IMR-90 (cell line): ENCODE measurements around the gene CKS1B. TPM values are rescaled to one million over a fixed set of nuclear protein-coding genes. Genes with fewer than 3 reads are reported as not detected.
A peak's percentile ranks its signal among the peaks of the same experiment; 100 is the strongest.

Experiments used
- ATAC-seq: fragments of 200-7000 bp; cut with Tn5 transposase; 2 replicates; pipeline ENCODE4 v1.9.1; 2020; ENCODE audit warnings: low read depth, mild to moderate bottlenecking, moderate library complexity
- BruUV-seq: library from RNA; stranded (reverse); fragments of 400-500 nt; replicated peaks from 2 replicates; lab custom pipeline; 2021; lab: Mats Ljungman, UMichigan
- CTCF ChIA-PET: fragments of 300-600 bp; formaldehyde crosslinking; extraction: SDS; loops from one replicate; lab custom pipeline; 2021; ENCODE audit warnings: antibody characterized with exemption; lab: Yijun Ruan, JAX
- POLR2A ChIA-PET: fragments of 300-600 bp; sonication (Branson Sonifier 250); formaldehyde crosslinking; loops from one replicate; lab custom pipeline; 2022; ENCODE audit warnings: antibody characterized with exemption; ENCODE audit not compliant: unreplicated experiment; lab: Charles Lee
- DNase-seq: peaks from one replicate; pipeline ENCODE4 v3.0.0; 2013
- H2AFZ ChIP-seq: replicated peaks from 2 replicates; pipeline ENCODE3; 2013; ENCODE audit warnings: low read length, mild to moderate bottlenecking; ENCODE audit not compliant: poor library complexity
- H2AK5ac ChIP-seq: 2 replicates; pipeline ENCODE4 v1.6.1; 2013; ENCODE audit warnings: low read depth, low read length, inconsistent platforms
- H2AK9ac ChIP-seq: replicated peaks from 2 replicates; pipeline ENCODE3; 2013; ENCODE audit warnings: mild to moderate bottlenecking, low read depth, low read length, moderate library complexity; ENCODE audit not compliant: poor library complexity
- H2BK120ac ChIP-seq: 2 replicates; pipeline ENCODE4 v1.6.1; 2013; ENCODE audit warnings: low read depth, low read length, inconsistent platforms
- H2BK15ac ChIP-seq: 3 replicates; pipeline ENCODE4 v1.6.1; 2013; ENCODE audit warnings: low read depth, low read length, inconsistent platforms
- H2BK20ac ChIP-seq: 2 replicates; pipeline ENCODE4 v1.6.1; 2013; ENCODE audit warnings: low read depth, mild to moderate bottlenecking, inconsistent platforms, low read length, moderate library complexity
- H2BK5ac ChIP-seq: 2 replicates; pipeline ENCODE4 v1.6.1; 2013; ENCODE audit warnings: mild to moderate bottlenecking, low read depth, low read length, inconsistent platforms; ENCODE audit not compliant: poor library complexity, severe bottlenecking
- H3K14ac ChIP-seq: replicated peaks from 2 replicates; pipeline ENCODE4 v1.6.1; 2013; ENCODE audit warnings: low read depth, low read length, inconsistent platforms
- H3K18ac ChIP-seq: 2 replicates; pipeline ENCODE4 v1.6.1; 2013; ENCODE audit warnings: low read depth, low read length, control low read depth
- H3K23ac ChIP-seq: 2 replicates; pipeline ENCODE4 v1.6.1; 2013; ENCODE audit warnings: low read depth, low read length, inconsistent platforms
- H3K27ac ChIP-seq: 2 replicates; pipeline ENCODE4 v1.5.1; 2013; ENCODE audit warnings: mild to moderate bottlenecking, control low read depth, low read length; ENCODE audit not compliant: insufficient read depth
- H3K27me3 ChIP-seq: 2 replicates; pipeline ENCODE4 v1.6.1; 2013; ENCODE audit warnings: low read length; ENCODE audit not compliant: control insufficient read depth, insufficient read depth
- H3K36me3 ChIP-seq: 2 replicates; pipeline ENCODE4 v1.6.1; 2013; ENCODE audit warnings: low read length, mixed read lengths; ENCODE audit not compliant: control insufficient read depth, insufficient read depth
- H3K4ac ChIP-seq: 2 replicates; pipeline ENCODE4 v1.6.1; 2013; ENCODE audit warnings: low read depth, low read length, inconsistent platforms
- H3K4me1 ChIP-seq: 2 replicates; pipeline ENCODE4 v1.6.1; 2013; ENCODE audit warnings: low read length, mixed read lengths; ENCODE audit not compliant: control insufficient read depth, insufficient read depth
- H3K4me2 ChIP-seq: 2 replicates; pipeline ENCODE4 v1.6.1; 2013; ENCODE audit warnings: low read depth, mild to moderate bottlenecking, control low read depth, low read length, moderate library complexity
- H3K4me3 ChIP-seq: 2 replicates; pipeline ENCODE4 v1.5.1; 2013; ENCODE audit warnings: low read depth, mild to moderate bottlenecking, control low read depth, low read length, moderate library complexity; ENCODE audit not compliant: insufficient read depth
- H3K56ac ChIP-seq: 2 replicates; pipeline ENCODE4 v1.6.1; 2013; ENCODE audit warnings: low read length, inconsistent platforms; ENCODE audit not compliant: insufficient read depth; ENCODE audit errors: extremely low read depth
- H3K79me1 ChIP-seq, 2 experiments: 2 replicates each; pipeline ENCODE4 v1.6.1; 2013; ENCODE audit warnings: low read length in 2 of 2, inconsistent platforms in 1 of 2, low read depth in 1 of 2
- H3K9ac ChIP-seq: 2 replicates; pipeline ENCODE4 v1.6.1; 2013; ENCODE audit warnings: low read depth, low read length, control low read depth
- H3K9me1 ChIP-seq: 2 replicates; pipeline ENCODE4 v1.6.1; 2013; ENCODE audit warnings: low read length, inconsistent platforms; ENCODE audit not compliant: insufficient read depth
- H3K9me3 ChIP-seq: 2 replicates; pipeline ENCODE4 v1.6.1; 2013; ENCODE audit warnings: low read length; ENCODE audit not compliant: control insufficient read depth, insufficient read depth
- H4K20me1 ChIP-seq: 2 replicates; pipeline ENCODE4 v1.6.1; 2013; ENCODE audit warnings: low read length, inconsistent platforms; ENCODE audit not compliant: insufficient read depth
- H4K5ac ChIP-seq: 2 replicates; pipeline ENCODE4 v1.6.1; 2013; ENCODE audit warnings: mild to moderate bottlenecking, low read depth, low read length, control low read depth
- H4K8ac ChIP-seq, 2 experiments: 2 replicates each; pipeline ENCODE4 v1.6.1; 2013; ENCODE audit warnings: low read depth in 2 of 2, low read length in 2 of 2, control low read depth in 1 of 2, inconsistent platforms in 1 of 2
- H4K91ac ChIP-seq: 2 replicates; pipeline ENCODE4 v1.6.1; 2013; ENCODE audit warnings: low read depth, low read length, inconsistent platforms; ENCODE audit not compliant: insufficient read depth
- CHD1 ChIP-seq: IDR thresholded peaks from 2 replicates; pipeline ENCODE4 v1.6.1; 2012; ENCODE audit warnings: low read depth, low read length, improper control_type of control experiment
- CTCF ChIP-seq: conservative IDR thresholded peaks from 2 replicates; pipeline ENCODE4 v1.5.1; 2012; ENCODE audit warnings: mild to moderate bottlenecking, low read depth, low read length, improper control_type of control experiment
- ELK1 ChIP-seq: fragments of 150-350 bp; IDR thresholded peaks from 2 replicates; pipeline ENCODE4 v1.6.1; 2016; ENCODE audit warnings: low read depth, mild to moderate bottlenecking, low read length, moderate library complexity, borderline replicate concordance
- NFE2L2 ChIP-seq: fragments of 150-350 bp; IDR thresholded peaks from 2 replicates; pipeline ENCODE4 v1.6.1; 2016; ENCODE audit warnings: low read depth, mild to moderate bottlenecking, low read length
- POLR2A ChIP-seq: IDR thresholded peaks from 2 replicates; pipeline ENCODE4 v1.6.1; 2012; ENCODE audit warnings: mild to moderate bottlenecking, low read depth, low read length
- RAD21 ChIP-seq: IDR thresholded peaks from 2 replicates; pipeline ENCODE4 v1.6.1; 2012; ENCODE audit warnings: low read length, improper control_type of control experiment
- RCOR1 ChIP-seq: IDR thresholded peaks from 2 replicates; pipeline ENCODE4 v1.6.1; 2012; ENCODE audit warnings: mild to moderate bottlenecking, low read length, improper control_type of control experiment; ENCODE audit not compliant: insufficient replicate concordance
- WGBS, 2 experiments: methylation state at CpG; one replicate each; pipeline versions ENCODE4 v1.1.5 to v1.1.7; 2013; ENCODE audit warnings: missing lambda C conversion rate in 2 of 2; ENCODE audit not compliant: insufficient read length in 1 of 2; ENCODE audit errors: extremely low coverage in 2 of 2; 5-methylcytosine and 5-hydroxymethylcytosine counted together
- dilution Hi-C: fragments of 300-500 bp; cut with HindIII; formaldehyde crosslinking; loops from one replicate; pipeline ENCODE4 v1.14.3; 2018; ENCODE audit warnings: low sequenced_read_pairs; ENCODE audit not compliant: unreplicated experiment
- in situ Hi-C: fragments of 300-500 bp; cut with MboI; formaldehyde crosslinking; loops from 3 replicates; pipeline ENCODE4 v1.14.3; 2019; ENCODE audit warnings: low sequenced_read_pairs, inconsistent platforms, mixed read lengths
- intact Hi-C: fragments of 100-400 bp; cut with micrococcal nuclease; formaldehyde crosslinking; loops from 2 replicates; pipeline ENCODE4 v1.10.0; 2022
- polyA plus RNA-seq, 3 experiments: library from polyadenylated mRNA; depleted of rRNA; stranded (reverse); fragments of >200 nt; gene quantifications; 2 replicates each; pipeline ENCODE4 v1.2.3, GENCODE V29; 2012; ENCODE audit warnings: low replicate concordance in 1 of 3
- total RNA-seq: library from RNA; depleted of rRNA; stranded (reverse); fragments of >200 nt; gene quantifications from 2 replicates; pipeline ENCODE4 v1.2.3, GENCODE V29; 2012

CKS1B gene
- total and polyA plus RNA-seq, 2 of the 4 experiments (the other 2 are of a cell fraction) = 140 to 195 TPM

- Histone ChIP-seq H2AK9ac (peak overlapping the region; percentile 13), H4K5ac (no peak overlapping the region), H3K79me1 (peaks cover 0 to 14% of the 10 kb centered on the region in 2 experiments; a peak in 2 of 4 replicates), H4K91ac (no peak overlapping the region), H3K27me3 (no peaks in the 10 kb centered on the region), H3K56ac (no peak overlapping the region), H4K20me1 (peaks cover 15% of the 10 kb centered on the region), H2BK5ac (no peak overlapping the region), H3K18ac (no peak overlapping the region), H3K9ac (no peak overlapping the region), H2BK20ac (no peak overlapping the region), H3K9me1 (peaks cover 2% of the 10 kb centered on the region; the same call in 1 of the 2 replicates), H2BK15ac (no peak overlapping the region), H3K4me2 (no peak overlapping the region), H2BK120ac (no peak overlapping the region), H3K4me3 (no peak overlapping the region), H3K4me1 (peaks cover 9% of the 10 kb centered on the region; the same call in 1 of the 2 replicates), H3K9me3 (no peaks in the 10 kb centered on the region), H3K23ac (no peak overlapping the region), H4K8ac (no peak overlapping the region), H2AFZ (no peak overlapping the region), H2AK5ac (no peak overlapping the region), H3K4ac (no peak overlapping the region), H3K27ac (no peak overlapping the region), H3K14ac (no peak overlapping the region), H3K36me3 (peaks cover 22% of the 10 kb centered on the region)
- DNase-seq (no peak), ATAC-seq (no peak)
- dilution Hi-C loops (no loop called here), intact Hi-C loops (no loop called here), in situ Hi-C loops (no loop called here)
- no TSS peak for BruUV-seq
- 90% methylated on average over 9 of the region's 31 CpGs; no CpG with 5 or more reads in 1 of the 2 experiments for WGBS, 2 experiments
- ChIA-PET CTCF (interaction anchor here (1.0 kb wide), 1 partner anchor 43 kb away, joined by 3 read pairs; no protein-coding TSS in a partner anchor), POLR2A (interaction anchor here (0.6 kb wide), 1 partner anchor 457 kb away, joined by 13 read pairs; the partner anchor contains the start of gene UBE2Q1)
- TF ChIP-seq CHD1 (no peak), RAD21 (no peak), ELK1 (no peak), RCOR1 (no peak), CTCF (no peak), POLR2A (no peak), NFE2L2 (no peak)
Measured at GRCh38 chr1:155014709-155015508, 40.4 kb downstream of the CKS1B start.
